A673 (cell line): ENCODE measurements around the gene SF3B5. TPM values are rescaled to one million over a fixed set of nuclear protein-coding genes. Genes with fewer than 3 reads are reported as not detected.

ENCODE experiments used
- BruUV-seq: library from RNA; stranded (reverse); fragments of 400-500 nt; replicated peaks from 2 replicates; lab custom pipeline; 2021; lab: Mats Ljungman, UMichigan
- CTCF ChIA-PET: fragments of 300-600 bp; sonication (Branson Sonifier 250); formaldehyde crosslinking; loops from one replicate; lab custom pipeline; 2022; ENCODE audit warnings: antibody characterized with exemption; lab: Charles Lee
- POLR2A ChIA-PET: fragments of 300-600 bp; sonication (Branson Sonifier 250); formaldehyde crosslinking; loops from one replicate; lab custom pipeline; 2022; ENCODE audit warnings: antibody characterized with exemption; ENCODE audit not compliant: low non-redundant PET; lab: Charles Lee
- DNase-seq: peaks from one replicate; pipeline ENCODE4 v3.0.0-alpha.2; 2015; ENCODE audit warnings: low spot score
- H3K27ac ChIP-seq: fragments of 200-600 bp; sonication (generic); 2 replicates; pipeline ENCODE4 v1.5.1; 2016; ENCODE audit warnings: mixed run types, low read depth, mild to moderate bottlenecking, mixed read lengths, antibody characterized with exemption, low read length; ENCODE audit not compliant: poor library complexity, severe bottlenecking
- H3K27me3 ChIP-seq: fragments of 200-600 bp; sonication (generic); replicated peaks from 2 replicates; pipeline ENCODE4 v1.6.1; 2017; ENCODE audit warnings: mixed run types, low read depth, mild to moderate bottlenecking, mixed read lengths, antibody characterized with exemption, low read length; ENCODE audit not compliant: insufficient read depth, poor library complexity
- H3K36me3 ChIP-seq: fragments of 200-600 bp; sonication (generic); 2 replicates; pipeline ENCODE4 v1.6.1; 2016; ENCODE audit warnings: mixed run types, mild to moderate bottlenecking, mixed read lengths, antibody characterized with exemption, low read length; ENCODE audit not compliant: insufficient read depth, poor library complexity, severe bottlenecking
- H3K4me1 ChIP-seq: fragments of 200-600 bp; sonication (generic); 2 replicates; pipeline ENCODE4 v1.6.1; 2017; ENCODE audit warnings: mixed run types, mild to moderate bottlenecking, mixed read lengths, antibody characterized with exemption, low read length; ENCODE audit not compliant: insufficient read depth, poor library complexity, severe bottlenecking
- H3K4me3 ChIP-seq: fragments of 200-600 bp; sonication (generic); 2 replicates; pipeline ENCODE4 v1.5.1; 2016; ENCODE audit warnings: low read depth, mixed run types, mild to moderate bottlenecking, mixed read lengths, low read length; ENCODE audit not compliant: poor library complexity, severe bottlenecking
- H3K9me3 ChIP-seq: fragments of 200-600 bp; sonication (generic); 2 replicates; pipeline ENCODE4 v1.6.1; 2016; ENCODE audit warnings: mixed run types, low read depth, mild to moderate bottlenecking, mixed read lengths, antibody characterized with exemption, low read length; ENCODE audit not compliant: poor library complexity, severe bottlenecking
- EZH2 ChIP-seq: fragments of 200-600 bp; sonication (generic); IDR thresholded peaks from 2 replicates; pipeline ENCODE4 v1.6.1; 2017; ENCODE audit warnings: borderline replicate concordance, low read depth, mild to moderate bottlenecking, mixed read lengths, antibody characterized with exemption, low read length; ENCODE audit not compliant: poor library complexity, severe bottlenecking
- intact Hi-C: fragments of 100-400 bp; cut with micrococcal nuclease; formaldehyde crosslinking; loops from one replicate; pipeline ENCODE4 v1.10.0; 2022; ENCODE audit not compliant: unreplicated experiment
- total RNA-seq: library from RNA; stranded (reverse); gene quantifications from 2 replicates; pipeline ENCODE4 v1.2.3, GENCODE V29; 2021
- TF ChIP-seq, protein P1 (sequence below): fragments of 300-800, 200-600 bp; sonication (generic); conservative IDR thresholded peaks from 2 replicates; pipeline ENCODE4 v1.5.1; 2017; ENCODE audit warnings: low read depth, mild to moderate bottlenecking, antibody characterized with exemption, low read length, moderate library complexity, mixed read lengths

SF3B5 gene
- total RNA-seq, 1 experiment from 2014 or later = 135 TPM

DNA sequence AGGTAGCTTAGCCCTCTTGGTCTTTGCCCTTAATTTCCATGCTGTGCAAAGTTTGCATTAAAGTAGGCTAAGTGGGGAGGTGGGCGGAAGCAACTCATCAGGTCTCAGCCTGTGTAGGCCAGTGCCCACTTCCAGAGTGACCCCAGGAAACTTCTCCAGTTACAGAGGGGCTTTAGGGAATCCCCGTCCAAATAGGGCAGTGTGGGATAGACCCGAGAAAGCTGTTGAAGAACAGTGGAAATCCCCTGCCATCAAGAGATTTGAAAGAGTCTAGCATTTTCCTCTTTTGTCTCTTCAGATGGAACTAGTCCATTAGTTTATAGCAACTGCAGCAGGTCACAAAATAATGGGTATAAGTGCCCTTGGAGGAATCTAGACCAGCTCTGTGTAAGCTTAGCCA is 20.2 kb downstream of the SF3B5 start:
- no peak overlapping the region for H3K27ac ChIP-seq
- peaks cover 4% of the 10 kb centered on the region for H3K27me3 ChIP-seq
- intact Hi-C loops = no loop called here
- no peak overlapping the region for H3K4me3 ChIP-seq
- ChIA-PET CTCF (no interaction called here), POLR2A (no interaction called here)
- H3K36me3 ChIP-seq = no peaks in the 10 kb centered on the region
- H3K9me3 ChIP-seq = no peaks in the 10 kb centered on the region
- TF ChIP-seq EZH2 = no peak
- TF ChIP-seq, protein P1, sequence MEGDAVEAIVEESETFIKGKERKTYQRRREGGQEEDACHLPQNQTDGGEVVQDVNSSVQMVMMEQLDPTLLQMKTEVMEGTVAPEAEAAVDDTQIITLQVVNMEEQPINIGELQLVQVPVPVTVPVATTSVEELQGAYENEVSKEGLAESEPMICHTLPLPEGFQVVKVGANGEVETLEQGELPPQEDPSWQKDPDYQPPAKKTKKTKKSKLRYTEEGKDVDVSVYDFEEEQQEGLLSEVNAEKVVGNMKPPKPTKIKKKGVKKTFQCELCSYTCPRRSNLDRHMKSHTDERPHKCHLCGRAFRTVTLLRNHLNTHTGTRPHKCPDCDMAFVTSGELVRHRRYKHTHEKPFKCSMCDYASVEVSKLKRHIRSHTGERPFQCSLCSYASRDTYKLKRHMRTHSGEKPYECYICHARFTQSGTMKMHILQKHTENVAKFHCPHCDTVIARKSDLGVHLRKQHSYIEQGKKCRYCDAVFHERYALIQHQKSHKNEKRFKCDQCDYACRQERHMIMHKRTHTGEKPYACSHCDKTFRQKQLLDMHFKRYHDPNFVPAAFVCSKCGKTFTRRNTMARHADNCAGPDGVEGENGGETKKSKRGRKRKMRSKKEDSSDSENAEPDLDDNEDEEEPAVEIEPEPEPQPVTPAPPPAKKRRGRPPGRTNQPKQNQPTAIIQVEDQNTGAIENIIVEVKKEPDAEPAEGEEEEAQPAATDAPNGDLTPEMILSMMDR = no peak
- no peaks in the 10 kb centered on the region for H3K4me1 ChIP-seq
- BruUV-seq = no TSS peak
- no peak for DNase-seq

DNA sequence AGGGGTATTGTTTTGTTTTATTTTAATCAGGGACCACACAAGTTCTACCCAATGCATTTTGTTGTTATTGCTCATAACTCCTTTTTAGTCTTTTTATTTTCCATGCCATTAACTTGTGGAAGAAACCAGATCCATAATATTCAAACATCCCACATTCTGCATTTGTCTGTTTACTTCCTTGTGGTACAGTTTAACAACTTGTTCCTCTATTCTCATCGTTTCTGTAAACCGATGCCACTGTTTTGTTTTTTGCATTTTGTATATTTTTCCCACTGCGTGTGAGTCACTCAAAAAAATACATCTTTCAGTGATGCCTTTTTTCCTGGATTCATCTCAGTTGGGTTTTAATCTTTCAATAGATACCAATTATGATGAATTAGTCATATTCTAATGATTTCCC is 22.3 kb downstream of the SF3B5 start:
- intact Hi-C loops = no loop called here
- CTCF ChIA-PET = no interaction called here
- no peak for DNase-seq
- no peaks in the 10 kb centered on the region for H3K36me3 ChIP-seq
- H3K27me3 ChIP-seq = peaks cover 5% of the 10 kb centered on the region
- no peak overlapping the region for H3K27ac ChIP-seq
- BruUV-seq = no TSS peak
- H3K4me3 ChIP-seq = no peak overlapping the region
- TF ChIP-seq, protein P1 = no peak
- TF ChIP-seq EZH2 = no peak
- H3K9me3 ChIP-seq = no peaks in the 10 kb centered on the region
- POLR2A ChIA-PET = no interaction called here
- no peaks in the 10 kb centered on the region for H3K4me1 ChIP-seq

DNA sequence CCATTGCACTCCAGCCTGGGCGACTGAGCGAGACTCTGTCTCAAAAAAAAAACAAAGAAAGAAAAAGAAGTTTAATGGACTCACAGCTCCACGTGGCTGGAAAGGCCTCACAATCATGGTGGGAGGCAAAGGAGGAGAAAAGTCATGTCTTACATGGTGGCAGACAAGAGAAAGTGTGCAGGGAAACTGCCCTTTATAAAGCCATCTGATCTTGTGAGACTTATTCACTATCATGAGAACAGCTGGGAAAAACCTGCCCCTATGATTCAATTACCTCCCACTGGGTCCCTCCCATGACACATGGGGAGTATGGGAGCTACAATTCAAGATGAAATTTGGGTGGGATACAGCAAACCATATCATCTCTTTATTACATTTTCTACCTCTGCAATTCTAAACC is 25.9 kb downstream of the SF3B5 start:
- peaks cover 35% of the 10 kb centered on the region for H3K27me3 ChIP-seq
- no TSS peak for BruUV-seq

More for the DNA sequence above, 25.9 kb downstream of the SF3B5 start:
- CTCF ChIA-PET = no interaction called here
- Histone ChIP-seq H3K36me3 (no peaks in the 10 kb centered on the region), H3K4me1 (no peaks in the 10 kb centered on the region), H3K4me3 (no peak overlapping the region), H3K9me3 (no peaks in the 10 kb centered on the region), H3K27ac (no peak overlapping the region)
- POLR2A ChIA-PET = no interaction called here
- intact Hi-C loops = no loop called here
- no peak for DNase-seq
- TF ChIP-seq, protein P1 = no peak
- no peak for TF ChIP-seq EZH2
